ENCODE data around the gene SSH2.
"Not testable (repeated sequence)": the region's sequence is repeated elsewhere in the genome, so short reads cannot be mapped to it uniquely, and the experiment has no call there.

Gene SSH2

GRCh38 chr17:29958947-29959657 is 29.1 kb upstream of the SSH2 start:
- no peak for TF ChIP-seq CTCF (IDR thresholded peaks at IDR 0.05; ENCODE audit: extremely low read depth, missing control alignments)
- no peak for DNase-seq (ENCODE audit: low spot score)

GRCh38 chr17:29957488-29957887 is 27.5 kb upstream of the SSH2 start:
- not testable (repeated sequence) for DNase-seq (ENCODE audit: low spot score)

- DNase-seq (ENCODE audit: low spot score) = no peak
- TF ChIP-seq CTCF (IDR thresholded peaks at IDR 0.05; ENCODE audit: extremely low read depth, missing control alignments) = no peak
These were observed 26.2 kb upstream of the SSH2 start for GRCh38 chr17:29956225-29956624.

GRCh38 chr17:29954405-29954804 is 24.4 kb upstream of the SSH2 start:
- no peak for DNase-seq (ENCODE audit: low spot score)
- TF ChIP-seq CTCF (IDR thresholded peaks at IDR 0.05; ENCODE audit: extremely low read depth, missing control alignments) = no peak

- TF ChIP-seq CTCF (IDR thresholded peaks at IDR 0.05; ENCODE audit: extremely low read depth, missing control alignments) = no peak
- DNase-seq (ENCODE audit: low spot score) = no peak
These were observed 19.7 kb upstream of the SSH2 start for GRCh38 chr17:29949696-29950095.

GRCh38 chr17:29948448-29949215 is 18.6 kb upstream of the SSH2 start:
- DNase-seq (ENCODE audit: low spot score) = no peak
- TF ChIP-seq CTCF (IDR thresholded peaks at IDR 0.05; ENCODE audit: extremely low read depth, missing control alignments) = no peak

GRCh38 chr17:29945281-29945680 is 15.3 kb upstream of the SSH2 start:
- no peak for TF ChIP-seq CTCF (IDR thresholded peaks at IDR 0.05; ENCODE audit: extremely low read depth, missing control alignments)
- DNase-seq (ENCODE audit: low spot score) = no peak

All from GM20000 (cell line).